ENCODE measurements around the gene COLEC11.
A peak's percentile ranks its signal among the peaks of the same experiment; 100 is the strongest.
"Not testable (repeated sequence)": the region's sequence is repeated elsewhere in the genome, so short reads cannot be mapped to it uniquely, and the experiment has no call there.

COLEC11 gene

DNA sequence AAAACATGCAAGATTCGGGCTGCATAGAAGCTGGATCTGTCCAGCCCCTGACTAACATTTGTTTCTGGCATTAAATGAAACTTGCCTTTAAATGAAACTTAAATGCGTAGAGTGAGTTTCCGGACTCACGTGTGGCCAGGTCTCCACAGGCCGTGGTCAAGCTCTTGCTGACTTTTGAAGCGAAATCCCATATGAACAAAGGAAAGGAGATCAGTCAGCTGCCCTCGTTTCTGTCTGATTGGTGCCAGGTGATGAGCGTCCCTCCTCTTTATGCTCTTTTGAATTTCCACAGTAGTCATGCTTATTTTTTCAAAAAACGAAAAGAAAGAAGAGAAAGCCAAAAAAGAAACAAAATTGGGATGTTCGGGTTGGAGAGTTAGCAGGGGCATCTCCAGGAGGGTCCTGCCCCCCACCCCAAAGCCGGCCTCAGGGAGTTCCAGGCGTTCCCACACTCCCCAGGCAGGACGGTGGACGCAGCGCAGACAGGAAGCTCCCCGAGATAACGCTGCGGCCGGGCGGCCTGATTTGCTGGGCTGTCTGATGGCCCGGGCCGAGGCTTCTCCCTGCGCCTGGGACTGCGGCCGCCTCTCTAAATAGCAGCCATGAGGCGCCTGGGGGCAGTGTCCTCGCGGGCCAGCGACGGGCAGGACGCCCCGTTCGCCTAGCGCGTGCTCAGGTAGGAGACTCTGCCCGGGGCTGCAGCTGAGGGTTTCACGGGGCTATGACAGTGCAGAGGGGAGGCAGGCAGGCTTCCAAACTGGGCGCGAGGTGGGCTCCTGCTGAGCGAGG, at the start of gene COLEC11:
COLEC11 (plus strand) TSS at position 620 of the 789 bp plus-strand sequence. CDS start 9,229 bp downstream, outside the sequence.
- no peak for DNase-seq (ENCODE audit: low read depth in 2 of 2)

DNA sequence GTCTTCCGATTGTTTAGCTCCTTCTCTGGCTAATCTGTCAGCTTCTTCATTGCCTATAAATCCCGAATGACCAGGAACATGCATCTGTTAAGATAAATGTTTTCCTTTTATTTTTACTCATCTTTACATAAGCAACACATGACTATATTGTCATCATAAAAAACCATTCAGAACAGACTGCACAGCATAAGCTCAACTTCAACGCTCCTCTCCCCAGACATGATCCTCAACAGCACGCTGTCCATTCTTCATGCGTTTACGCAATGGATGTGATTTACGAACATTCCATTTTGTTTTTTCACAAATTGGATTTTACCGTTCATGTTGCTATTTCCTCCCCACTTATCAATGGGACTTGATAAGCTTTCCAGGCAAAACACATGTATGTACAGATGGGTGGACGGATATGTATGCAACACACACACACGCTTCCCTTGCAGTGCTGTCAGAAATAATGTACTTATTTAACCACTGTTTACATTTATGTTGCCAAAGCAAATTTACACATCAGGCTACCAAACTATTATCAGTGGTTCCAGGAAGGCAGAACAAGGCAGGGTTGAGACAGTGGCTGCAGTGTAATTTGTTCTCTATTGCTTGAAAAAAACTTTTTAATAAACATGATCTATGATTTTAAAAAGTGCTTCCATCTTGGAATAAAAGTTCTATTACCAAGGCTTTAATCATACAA, 49.0 kb upstream of the COLEC11 start:
- DNase-seq (ENCODE audit: low read depth in 2 of 2): no peak

DNA sequence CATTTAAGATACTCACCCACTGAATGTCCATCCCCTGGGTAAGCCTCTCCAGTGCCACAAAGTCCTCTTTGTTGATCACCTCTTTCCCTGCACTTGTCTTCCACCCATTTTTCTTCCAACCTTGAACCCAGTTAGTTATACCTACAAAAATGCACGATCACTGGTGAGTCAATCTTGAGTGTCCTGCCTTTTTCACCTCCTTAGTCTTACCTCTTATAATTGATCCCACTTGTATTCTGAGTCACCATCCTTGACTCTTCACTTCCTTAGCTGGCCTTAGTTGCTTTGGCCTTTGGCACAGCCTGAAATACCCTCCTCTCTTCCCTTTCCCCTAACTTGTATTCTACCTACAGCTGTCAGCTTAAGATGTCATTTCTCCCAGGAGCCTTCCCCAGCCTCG, 47.0 kb upstream of the COLEC11 start:
- no peak for DNase-seq (ENCODE audit: low read depth in 2 of 2)

DNA sequence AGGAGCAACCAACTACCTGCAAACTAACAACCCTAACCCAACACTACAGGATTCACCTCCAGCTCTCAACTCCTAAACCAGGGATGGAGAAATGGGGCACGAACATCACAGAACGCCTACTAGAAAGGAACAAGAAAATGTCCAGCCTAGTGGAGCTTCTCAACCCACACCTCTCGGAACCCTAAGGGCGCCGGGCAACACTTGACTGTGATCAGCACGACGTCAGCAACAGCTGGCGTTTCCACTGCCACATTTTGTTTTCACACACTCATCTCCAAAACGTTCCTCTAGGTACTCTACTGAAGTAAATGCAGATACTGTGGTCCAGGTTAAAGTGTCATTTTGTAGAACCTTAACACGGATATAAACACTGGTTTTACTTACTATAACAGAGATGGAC, 41.0 kb upstream of the COLEC11 start:
- no peak for DNase-seq (ENCODE audit: low read depth in 2 of 2)

DNA sequence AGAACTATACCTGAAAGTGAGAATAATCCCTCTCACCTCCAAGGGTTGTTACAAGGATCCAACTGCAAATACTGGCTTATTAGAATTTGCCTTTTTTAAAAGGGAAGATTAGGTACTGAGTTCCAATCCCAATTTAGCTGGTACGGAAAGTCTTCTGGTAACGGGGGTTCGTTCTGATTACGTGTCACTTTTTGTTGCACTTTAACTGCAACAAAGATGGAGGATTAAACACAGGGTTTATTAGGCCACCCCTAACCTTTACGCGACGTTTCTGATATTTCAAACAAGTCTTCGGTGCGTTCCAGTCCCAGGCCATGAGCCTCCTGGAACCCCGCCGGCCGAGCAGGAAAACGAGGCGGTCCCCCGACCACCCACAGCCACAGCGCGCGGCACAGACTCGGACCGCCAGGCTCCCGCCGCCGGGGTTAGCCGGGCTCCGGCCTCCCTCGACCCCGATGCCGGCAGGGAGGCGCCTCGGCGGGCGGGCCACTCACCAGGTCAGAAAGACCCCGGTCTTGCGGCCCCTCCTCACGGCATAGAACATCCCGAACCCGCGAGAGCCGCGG, 37.2 kb upstream of the COLEC11 start:
- no peak for DNase-seq (ENCODE audit: low read depth in 2 of 2)

DNA sequence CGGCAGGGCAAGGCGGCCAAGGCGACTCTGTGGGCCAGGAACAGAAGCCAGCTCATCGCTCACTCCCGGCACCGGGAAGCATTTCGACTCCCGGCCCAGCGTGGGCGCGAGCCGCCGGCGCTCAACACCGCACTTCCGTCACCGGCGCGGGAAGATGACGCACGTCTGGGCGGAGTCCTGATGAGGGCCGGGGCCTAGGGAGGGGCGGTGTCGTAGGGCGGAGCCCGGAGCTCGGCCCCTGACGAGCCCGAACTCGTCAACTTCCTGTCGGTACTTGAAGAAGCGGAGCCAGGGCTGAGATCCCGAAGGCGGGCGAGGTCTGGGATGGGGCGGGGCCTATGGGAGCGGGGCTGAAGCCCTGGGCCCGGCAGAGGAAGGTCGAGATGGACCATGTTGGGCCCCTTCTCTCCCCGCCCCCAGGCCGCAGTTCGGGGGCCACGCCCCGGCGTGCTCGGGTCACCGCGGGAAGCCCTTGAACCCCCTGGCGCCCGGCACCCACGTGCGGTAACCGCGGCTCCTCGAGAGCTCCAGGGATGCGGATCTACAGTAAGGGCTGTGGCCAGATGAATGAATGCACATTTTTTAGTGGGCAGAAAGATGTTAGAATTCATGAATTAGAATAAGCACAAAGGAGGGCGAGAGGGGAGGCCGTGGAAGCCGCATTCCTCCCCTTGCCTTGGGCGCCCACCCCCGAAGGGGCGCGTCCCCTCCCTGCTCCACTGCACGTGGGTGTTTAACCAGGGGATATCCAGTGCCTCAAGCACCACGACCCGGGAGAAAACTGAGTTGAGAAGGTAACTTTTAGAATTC, 36.5 kb upstream of the COLEC11 start, which contains the start of gene RNASEH1:
RNASEH1 (minus strand) TSS at position 129 of the 810 bp plus-strand sequence; CDS start at position 56, 73 bp downstream.
- DNase-seq (ENCODE audit: low read depth in 2 of 2): peak; percentile 98 to 99

DNA sequence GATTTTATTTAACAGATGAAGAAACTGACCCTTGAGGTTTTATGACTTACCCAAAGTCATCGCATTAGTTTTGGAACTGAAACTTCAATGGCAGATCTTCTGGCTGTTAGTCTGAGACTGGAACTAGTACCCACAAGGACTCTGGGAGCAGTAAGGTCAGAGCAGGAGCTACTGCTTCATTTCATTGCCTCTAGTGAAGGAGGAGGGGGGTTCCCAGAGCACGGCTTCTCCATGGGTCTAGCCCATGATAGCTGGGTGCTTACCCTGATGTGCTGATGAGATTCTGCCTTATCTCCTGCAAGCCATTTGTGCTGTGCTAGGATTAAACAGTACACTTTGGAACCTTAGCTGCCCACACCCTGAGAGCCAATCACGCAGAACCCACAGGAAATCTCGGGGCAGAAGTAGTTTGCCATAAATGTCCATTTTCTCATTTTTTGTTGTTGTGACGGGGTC, 31.4 kb upstream of the COLEC11 start:
- DNase-seq (ENCODE audit: low read depth in 2 of 2): no peak

DNA sequence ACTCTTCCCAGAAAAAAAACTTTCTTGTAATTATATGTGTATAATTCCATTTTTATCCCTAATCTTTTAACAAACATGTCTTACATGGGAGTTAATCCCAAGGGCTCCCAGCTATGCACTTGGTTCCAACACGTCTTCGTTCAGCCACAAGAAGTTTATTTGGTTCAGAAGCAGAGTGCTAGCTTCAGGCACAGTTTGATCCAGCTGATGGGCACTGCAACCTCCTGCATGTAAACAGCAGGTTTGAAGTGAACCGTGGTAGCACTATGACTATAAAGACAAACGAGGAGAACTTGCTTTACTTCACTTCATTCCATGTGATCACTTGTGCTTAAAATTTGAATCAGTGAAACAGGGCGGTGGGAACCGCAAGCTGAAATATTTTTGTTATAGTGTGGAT, 29.8 kb upstream of the COLEC11 start:
- no peak for DNase-seq (ENCODE audit: low read depth in 2 of 2)

DNA sequence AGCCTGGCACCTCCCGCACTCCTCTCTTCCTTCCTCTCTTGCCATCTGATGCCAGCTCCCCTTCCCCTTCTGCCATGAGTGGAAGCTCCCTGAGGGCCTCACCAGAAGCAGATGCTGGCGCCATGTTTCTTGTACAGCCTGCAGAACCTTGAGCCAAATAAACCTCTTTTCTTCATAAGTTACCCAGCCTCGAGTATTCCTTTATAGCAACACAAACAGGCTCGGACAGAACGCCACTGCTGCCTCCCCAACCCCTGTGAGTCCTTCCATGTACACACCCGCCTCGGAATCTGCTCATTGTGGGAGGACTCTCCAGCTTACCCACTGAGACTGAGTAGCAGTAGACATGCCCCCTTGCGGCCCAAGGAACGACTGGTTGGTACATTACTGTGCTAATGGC, 28.1 kb upstream of the COLEC11 start:
- no peak for DNase-seq (ENCODE audit: low read depth in 2 of 2)

DNA sequence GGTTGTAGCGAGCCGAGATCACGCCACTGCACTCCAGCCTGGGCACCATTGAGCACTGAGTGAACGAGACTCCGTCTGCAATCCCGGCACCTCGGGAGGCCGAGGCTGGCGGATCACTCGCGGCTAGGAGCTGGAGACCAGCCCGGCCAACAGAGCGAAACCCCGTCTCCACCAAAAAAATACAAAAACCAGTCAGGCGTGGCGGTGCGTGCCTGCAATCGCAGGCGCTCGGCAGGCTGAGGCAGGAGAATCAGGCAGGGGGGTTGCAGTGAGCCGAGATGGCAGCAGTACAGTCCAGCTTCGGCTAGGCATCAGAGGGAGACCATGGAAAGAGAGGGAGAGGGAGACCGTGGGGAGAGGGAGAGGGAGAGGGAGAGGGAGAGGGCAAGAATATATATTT, 25.3 kb upstream of the COLEC11 start:
- not testable (repeated sequence) for DNase-seq (ENCODE audit: low read depth in 2 of 2)

DNA sequence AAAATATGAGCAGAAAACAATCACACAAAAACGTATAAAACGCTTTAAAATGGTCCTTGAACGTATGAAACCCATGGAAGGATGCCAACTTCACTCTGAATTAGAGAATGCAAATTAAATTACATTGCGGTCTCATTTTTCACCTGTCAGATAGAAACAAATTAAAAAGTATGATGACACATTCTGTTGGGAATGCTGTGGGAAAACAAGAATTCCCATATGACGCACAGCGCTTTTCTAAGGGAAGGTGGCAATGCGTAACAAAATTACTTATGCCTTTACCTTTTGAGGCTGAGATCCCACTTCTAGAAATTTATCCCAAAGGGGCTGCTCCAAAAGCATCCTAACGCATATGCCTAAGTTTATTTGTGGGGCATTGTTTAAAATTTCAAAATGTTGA, 23.6 kb upstream of the COLEC11 start:
- DNase-seq (ENCODE audit: low read depth in 2 of 2): no peak

DNA sequence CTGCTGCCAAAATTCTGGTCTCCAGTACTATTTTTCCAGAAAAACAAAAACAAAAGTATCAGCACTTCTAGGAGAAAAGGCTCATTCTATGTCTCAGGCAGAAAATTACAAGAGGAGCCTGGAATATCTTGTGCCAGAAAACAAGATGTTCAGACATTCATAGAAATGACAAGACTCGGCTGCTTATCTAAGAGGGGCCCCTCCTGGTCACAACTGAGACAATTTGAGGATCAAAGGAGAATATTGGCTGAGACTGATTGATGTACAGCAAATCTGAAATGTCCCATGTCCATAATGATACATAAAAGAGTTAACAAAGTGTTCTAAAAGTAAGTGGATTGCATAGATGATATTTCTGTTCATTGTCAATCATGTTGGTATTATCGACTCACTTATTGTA, 22.3 kb upstream of the COLEC11 start:
- no peak for DNase-seq (ENCODE audit: low read depth in 2 of 2)

DNA sequence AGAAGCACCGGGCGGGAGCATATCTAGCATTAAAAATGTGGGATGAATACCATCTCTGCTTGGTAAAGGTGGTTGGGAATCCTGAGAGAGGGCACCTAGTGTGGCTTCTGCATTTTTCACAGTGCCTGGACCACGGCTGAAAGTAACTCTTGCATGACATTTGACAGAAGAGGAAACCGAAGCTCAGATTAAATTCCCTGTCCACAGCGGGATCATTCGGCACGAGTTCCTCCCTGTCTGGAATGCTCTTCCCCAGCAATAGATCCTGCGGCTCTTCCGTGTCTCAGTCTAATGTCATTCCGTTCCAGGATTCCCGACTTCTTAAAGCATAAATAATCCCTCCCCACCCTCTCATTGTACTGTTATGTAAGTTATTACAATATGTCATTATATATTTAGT, 20.8 kb upstream of the COLEC11 start:
- DNase-seq (ENCODE audit: low read depth in 2 of 2): no peak

DNA sequence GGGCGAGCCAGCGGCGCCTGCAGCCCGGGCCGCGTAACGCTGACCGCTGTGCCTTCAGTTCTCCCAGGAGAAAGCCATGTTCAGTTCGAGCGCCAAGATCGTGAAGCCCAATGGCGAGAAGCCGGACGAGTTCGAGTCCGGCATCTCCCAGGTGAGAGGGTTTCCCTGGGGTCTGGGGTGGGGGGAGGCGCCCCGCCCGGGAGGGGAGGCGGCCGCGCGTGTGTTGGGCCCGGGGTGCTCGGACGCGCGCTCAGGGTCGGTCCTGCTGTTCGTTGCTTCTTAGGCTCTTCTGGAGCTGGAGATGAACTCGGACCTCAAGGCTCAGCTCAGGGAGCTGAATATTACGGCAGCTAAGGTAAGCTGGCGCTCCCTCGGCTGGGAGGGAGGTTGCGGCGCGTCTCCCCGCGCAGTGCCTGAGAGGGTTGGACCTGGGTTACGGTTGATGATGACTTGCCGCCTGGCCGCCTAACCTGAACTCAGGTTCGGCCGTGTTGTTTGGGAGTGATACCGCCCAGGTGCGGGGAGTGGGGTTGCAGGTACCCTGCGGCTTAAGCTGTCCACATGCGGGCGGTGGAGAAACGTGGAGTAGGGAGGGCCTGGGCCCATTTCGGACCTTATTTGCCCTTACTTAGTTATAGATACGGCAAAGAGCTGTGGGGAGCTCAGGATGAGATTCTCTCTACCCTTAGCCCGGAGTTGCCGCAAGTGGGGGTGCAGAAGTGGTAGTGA, 19.2 kb upstream of the COLEC11 start:
- peak in 1 of 2 donors; percentile 12 for DNase-seq (ENCODE audit: low read depth in 2 of 2)

DNA sequence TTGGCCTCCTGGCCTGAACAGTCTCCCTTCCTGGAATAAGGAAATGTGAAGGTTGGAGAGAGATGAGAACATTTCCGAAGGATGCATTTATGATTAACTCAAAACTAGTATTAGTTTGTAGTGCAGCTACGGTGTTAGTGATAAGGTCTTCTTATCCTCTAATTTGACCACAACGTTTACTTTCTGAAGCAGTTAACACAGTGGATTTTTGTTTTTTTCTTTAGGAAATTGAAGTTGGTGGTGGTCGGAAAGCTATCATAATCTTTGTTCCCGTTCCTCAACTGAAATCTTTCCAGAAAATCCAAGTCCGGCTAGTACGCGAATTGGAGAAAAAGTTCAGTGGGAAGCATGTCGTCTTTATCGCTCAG, 18.7 kb upstream of the COLEC11 start:
- DNase-seq (ENCODE audit: low read depth in 2 of 2): not testable (repeated sequence)

DNA sequence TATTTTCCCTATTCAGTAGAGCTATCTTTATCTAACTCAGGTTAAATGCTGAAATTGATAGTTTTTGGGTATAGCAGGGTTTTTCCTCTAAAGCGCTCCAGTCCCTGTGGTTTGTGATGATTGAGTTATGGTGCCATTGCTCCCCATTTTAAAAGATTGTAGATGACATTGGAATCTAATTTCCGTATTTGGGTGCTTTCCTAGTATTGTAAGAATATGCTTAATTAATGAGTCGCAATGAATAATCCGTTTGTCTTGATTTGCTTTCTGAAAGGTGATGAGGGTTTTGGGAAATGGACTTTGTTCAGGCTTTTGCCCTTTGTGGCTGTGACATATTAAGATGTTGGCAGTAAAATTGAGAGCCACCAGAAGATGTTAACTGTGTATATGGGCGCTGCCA, 15.9 kb upstream of the COLEC11 start:
- no peak for DNase-seq (ENCODE audit: low read depth in 2 of 2)

DNA sequence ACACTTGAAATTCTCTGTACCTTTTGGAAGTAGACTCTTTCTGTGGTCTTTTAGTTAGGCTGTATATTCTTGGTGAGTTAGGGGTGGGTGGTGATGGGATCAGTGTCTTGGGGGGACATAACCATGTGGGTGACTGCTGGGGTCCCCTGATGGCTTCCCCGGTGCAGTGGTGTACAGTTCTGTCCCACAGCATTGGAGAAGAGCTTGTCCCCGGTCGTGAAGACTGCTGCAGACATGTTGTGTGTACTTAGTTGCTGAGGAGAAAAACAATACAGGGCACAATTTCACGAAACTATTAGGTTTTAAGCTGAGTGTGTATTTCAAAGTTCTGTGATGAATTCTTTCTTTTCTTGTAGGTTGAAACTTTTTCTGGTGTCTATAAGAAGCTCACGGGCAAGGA, 14.5 kb upstream of the COLEC11 start:
- no peak for DNase-seq (ENCODE audit: low read depth in 2 of 2)

DNA sequence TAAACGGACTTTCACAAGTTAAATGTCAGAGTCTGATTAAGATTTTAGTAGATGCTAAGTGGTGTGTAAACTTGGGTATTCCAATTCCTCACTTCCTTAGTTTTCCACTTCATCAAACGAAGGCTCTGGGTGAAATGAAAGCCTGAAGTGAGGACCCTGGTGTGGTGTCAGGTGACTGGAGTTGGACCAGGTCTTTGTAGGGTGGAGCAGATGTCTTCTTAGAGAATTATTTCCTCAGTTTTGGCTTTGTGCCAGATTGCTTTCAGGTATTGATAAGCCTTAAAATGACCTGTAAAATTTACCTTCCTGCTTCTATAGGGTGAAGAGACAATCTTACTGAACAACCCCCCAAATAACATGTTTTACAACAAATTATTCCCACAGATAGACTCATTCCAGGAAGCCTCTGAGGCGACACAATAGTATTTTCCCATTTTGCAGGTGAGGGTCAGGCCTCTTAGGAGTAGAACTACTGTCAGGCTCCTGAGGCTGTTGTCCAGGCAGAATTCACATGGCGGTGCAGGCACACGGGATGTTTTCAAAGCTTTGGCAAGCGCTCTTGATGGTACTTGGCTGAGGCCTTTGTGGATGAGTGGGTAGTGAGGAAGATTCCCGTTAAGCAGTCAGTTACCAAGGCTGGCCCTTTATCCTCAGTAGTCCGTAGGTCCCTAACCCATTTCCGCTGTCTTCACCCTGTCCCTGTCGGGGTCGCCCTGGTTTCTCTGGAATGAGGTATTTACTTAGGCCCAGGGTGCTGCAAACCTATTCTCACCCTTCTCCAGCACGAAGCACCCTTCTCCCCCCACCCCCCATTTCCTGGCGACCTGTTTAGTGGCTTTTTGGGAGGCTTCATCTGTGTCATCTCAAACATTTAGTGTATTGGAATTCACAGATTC, 13.3 kb upstream of the COLEC11 start:
- no peak for DNase-seq (ENCODE audit: low read depth in 2 of 2)

DNA sequence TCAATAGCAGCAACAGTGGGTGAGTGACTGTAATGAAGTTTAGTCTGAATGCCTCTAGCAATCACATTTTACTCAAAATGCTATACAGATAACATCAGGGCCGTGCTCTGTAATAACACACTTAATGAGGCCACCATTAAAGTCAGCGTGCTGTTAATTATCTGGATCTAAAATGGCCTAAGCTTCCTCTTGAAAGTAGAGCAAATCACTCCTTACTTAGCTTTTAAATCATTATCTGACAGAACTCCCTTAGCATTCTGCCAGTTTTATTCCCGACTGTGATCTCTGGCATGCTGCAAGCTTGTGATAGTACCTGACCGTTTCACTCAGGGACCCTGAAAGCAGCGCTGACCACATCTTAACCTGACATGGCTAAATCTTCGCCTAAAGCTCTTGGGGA, 10.8 kb upstream of the COLEC11 start:
- DNase-seq (ENCODE audit: low read depth in 2 of 2): no peak

DNA sequence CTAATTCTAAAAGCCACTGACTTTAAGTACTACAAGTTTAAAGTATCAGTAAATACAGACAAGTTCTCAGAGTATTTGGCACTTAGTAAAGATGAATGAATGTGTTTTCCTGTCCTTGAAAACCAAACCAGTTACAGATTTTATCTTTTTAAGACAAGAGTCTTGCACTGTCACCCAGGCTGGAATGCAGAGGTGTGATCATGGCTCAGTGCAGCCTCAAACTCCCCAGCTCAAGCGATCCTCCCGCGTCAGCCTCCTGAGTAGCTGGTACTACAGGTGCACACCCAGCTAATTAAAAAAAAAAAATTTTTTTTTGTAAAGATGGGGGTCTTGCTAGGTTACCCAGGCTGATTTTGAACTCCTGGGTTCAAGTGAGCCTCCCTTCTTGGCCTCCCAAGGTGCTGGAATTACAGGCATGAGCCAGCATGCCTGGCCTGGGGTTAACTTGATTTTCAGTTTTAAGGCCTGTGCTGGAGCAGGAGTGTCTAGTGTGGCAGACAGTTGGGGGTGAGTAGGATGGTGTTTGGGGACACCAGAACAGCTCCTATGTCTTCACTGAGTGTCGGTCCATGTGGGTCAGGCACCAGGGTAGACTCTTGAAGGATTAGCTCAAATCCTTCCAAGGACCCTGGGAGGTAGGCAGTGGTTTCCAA, 10.2 kb upstream of the COLEC11 start:
- no peak for DNase-seq (ENCODE audit: low read depth in 2 of 2)
